AG10803 (cell line): ENCODE results near the gene NEK1.
"Not testable (repeated sequence)": the region's sequence is repeated elsewhere in the genome, so short reads cannot be mapped to it uniquely, and the experiment has no call there.

ENCODE experiments used
- DNase-seq: peaks from one replicate; pipeline ENCODE4 v3.0.0; 2010; ENCODE audit warnings: low read depth
- H3K4me3 ChIP-seq: 2 replicates; pipeline ENCODE4 v1.5.1; 2011; ENCODE audit warnings: mild to moderate bottlenecking, low read length, control low read depth
- CTCF ChIP-seq: conservative IDR thresholded peaks from 2 replicates; pipeline ENCODE4 v1.5.1; 2011; ENCODE audit warnings: mild to moderate bottlenecking, low read length, control low read depth, inconsistent platforms

Gene NEK1

GRCh38 chr4:169460081-169460480 lies 152.3 kb downstream of the NEK1 start:
- no peak for TF ChIP-seq CTCF
- no peak for DNase-seq
- H3K4me3 ChIP-seq, result no peak overlapping the region

GRCh38 chr4:169458575-169458974 lies 153.8 kb downstream of the NEK1 start:
- DNase-seq, result no peak
- no peak for TF ChIP-seq CTCF
- no peak overlapping the region for H3K4me3 ChIP-seq

GRCh38 chr4:169452644-169453043 lies 159.7 kb downstream of the NEK1 start:
- DNase-seq, H3K4me3 ChIP-seq: not testable (repeated sequence)

- H3K4me3 ChIP-seq, DNase-seq: not testable (repeated sequence)
Measured at GRCh38 chr4:169448935-169449334, 163.4 kb downstream of the NEK1 start.

- TF ChIP-seq CTCF, result no peak
Measured at GRCh38 chr4:169446824-169447223, 165.6 kb downstream of the NEK1 start.

GRCh38 chr4:169443748-169444147 lies 168.6 kb downstream of the NEK1 start:
- H3K4me3 ChIP-seq, result no peak overlapping the region
- no peak for DNase-seq
- TF ChIP-seq CTCF, result no peak

More at GRCh38 chr4:169446824-169447223, 165.6 kb downstream of the NEK1 start:
- H3K4me3 ChIP-seq, result no peak overlapping the region
- no peak for DNase-seq

- no peak overlapping the region for H3K4me3 ChIP-seq
- DNase-seq, result no peak
Measured at GRCh38 chr4:169440446-169440845, 171.9 kb downstream of the NEK1 start.

GRCh38 chr4:169439244-169439643 lies 173.1 kb downstream of the NEK1 start:
- no peak overlapping the region for H3K4me3 ChIP-seq
- peak; percentile 15 for DNase-seq
- TF ChIP-seq CTCF, result no peak

More at GRCh38 chr4:169440446-169440845, 171.9 kb downstream of the NEK1 start:
- no peak for TF ChIP-seq CTCF
